NOMO-1 treated with dmso at 0.1 percent for 144 hours (cell line): ENCODE measurements around the gene EPG5.
"Not testable (repeated sequence)": the region's sequence is repeated elsewhere in the genome, so short reads cannot be mapped to it uniquely, and the experiment has no call there.

Experiments used
- DNase-seq: peaks from one replicate; lab custom pipeline; 2025; ENCODE audit not compliant: unreplicated experiment; lab: John Stamatoyannopoulos, UW

The EPG5 gene

DNA sequence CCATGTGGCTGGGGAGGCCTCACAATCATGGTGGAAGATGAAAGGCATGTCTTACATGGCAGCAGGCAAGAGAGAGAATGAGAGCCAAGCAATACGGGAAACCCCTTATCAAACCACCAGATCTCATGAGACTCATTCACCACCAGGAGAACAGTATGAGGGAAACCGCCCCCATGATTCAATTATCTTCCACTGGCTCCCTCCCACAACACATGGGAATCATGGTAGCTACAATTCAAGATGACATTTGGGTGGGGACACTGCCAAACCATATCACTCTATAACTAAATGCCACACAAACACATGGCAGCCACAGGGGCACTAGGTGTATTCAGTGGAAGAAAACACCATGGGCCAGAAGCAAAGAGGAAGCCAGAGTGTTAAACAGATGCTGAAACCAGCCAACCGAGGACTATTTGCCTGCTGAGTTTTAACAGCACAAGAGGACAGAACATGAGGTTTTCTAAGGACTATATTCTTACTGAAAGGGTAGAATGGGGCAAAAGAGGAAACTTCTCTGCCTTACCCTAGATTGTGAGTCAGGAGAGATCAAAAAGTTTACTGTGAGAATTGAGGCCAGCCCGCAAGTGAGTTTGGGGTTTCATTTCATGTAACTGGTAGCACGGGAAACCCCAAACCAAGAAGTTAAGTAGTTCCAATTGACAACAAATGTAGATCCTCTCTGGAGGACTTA, 92.5 kb downstream of the EPG5 start:
- DNase-seq = no peak

GRCh38 chr18:45871431-45872084, 95.6 kb downstream of the EPG5 start:
- DNase-seq = no peak

DNA sequence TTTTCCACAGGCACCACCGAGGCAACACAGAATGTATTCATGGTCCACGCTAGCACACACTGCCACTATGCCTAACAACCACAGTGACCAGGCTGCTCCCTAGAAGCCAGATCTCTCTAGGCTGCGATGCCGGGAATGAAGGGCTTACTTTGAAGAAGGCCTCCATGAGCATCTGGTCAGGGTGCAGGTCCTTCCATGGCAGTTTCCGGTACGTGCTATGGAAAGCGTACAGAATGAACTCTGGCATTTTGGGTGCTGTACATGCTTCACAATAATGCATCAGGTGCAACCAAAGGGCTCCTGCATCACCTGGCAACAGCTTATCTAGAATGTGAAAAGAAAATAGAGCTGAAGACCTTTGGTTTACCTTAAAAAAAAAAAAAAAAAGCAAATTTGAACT, 96.7 kb downstream of the EPG5 start:
- DNase-seq = no peak

DNA sequence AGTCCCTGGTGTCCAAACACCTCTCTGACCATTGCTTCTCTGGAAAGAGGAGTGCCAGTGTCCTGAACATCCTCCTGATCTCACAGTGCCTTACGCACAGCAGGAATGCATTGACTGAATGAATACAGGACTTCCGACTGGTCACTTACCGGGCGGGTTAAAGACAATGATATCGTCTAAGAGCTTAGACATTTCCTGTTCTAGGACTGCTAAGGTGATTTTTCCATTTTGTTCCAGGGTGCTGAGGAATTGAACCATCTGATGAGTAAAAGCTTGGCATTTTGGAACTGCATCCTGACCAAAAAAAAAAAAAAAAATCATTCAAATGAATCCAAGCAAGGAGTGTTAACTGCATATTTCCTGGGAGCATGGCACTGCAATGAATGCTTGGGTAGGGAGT, 101.7 kb downstream of the EPG5 start:
- DNase-seq = no peak

DNA sequence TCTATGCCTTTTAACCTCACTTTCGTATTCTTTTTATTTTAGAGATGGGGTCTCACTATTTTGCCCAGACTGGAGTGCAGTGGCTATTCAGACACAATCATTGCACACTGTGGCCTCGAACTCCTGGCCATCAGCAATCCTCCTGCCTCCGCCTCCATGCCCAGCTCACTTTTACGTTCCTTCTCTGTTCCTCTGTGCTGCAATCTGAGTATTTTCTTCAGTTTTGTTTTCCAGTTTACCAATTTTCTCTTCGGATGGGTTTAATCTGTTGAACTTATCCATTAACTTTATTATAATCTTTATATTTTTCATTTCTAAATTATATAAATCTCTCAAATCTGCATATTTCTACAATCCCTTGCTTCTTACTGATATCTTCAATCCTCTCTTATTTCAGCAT, 103.0 kb downstream of the EPG5 start:
- no peak for DNase-seq

GRCh38 chr18:45863469-45863868, 103.7 kb downstream of the EPG5 start:
- DNase-seq = no peak

DNA sequence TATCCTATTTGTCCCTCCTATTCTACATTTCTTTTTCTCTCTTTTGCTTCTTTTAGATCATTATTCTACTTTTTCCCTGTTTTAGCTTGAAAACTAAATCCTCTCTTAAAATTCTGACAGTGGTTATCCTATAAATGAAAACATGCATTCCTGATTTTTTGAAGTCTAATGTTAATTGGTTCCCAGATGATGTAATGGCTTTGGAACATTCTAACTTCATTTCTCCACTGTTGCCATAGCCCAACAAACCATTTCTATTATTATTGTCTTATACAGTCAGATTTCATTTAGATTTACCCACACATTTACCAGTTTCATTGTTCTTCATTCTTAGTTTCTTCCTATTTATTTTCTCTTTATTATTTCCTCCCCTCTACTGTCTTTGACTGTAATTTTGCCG, 105.2 kb downstream of the EPG5 start:
- DNase-seq = no peak

GRCh38 chr18:45860971-45861370, 106.2 kb downstream of the EPG5 start:
- DNase-seq = no peak

DNA sequence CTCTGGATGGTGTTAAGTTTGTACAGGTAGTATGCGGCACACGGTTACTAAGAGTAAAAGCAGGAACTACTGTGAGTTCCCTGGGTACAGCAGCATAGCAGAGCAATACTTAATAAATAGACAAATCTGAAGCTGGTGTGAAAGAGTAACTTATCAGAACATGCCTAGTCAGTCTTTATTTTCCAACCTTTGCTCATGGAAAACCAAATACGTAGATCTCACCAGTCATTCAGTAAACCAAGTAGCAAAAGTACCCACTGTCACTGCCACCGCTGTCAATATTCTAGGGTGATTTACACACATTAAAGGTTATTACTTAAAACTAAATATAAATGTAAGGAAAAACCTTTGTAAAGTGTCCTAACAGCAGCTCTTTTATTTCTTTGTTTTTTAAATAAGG, 106.6 kb downstream of the EPG5 start:
- DNase-seq = no peak

DNA sequence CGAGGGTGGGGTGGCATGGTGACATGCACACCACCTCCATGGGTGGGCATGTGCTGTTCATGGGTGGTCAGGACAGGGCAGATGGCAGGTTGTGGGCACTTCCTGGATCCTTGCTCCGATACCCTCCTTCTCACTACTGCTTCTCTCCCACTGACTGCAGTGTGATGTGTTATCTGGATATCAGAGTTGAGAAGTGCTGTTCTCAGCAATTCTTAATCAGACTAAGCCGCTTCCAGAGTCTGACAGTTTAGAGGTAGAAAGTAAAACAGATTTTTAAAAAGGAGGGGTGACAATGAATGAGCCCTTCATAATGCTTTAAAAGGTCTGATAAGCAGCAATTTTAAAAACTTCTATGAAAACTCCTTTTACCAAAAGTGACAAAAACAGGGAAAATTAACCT, 107.8 kb downstream of the EPG5 start:
- DNase-seq = no peak

DNA sequence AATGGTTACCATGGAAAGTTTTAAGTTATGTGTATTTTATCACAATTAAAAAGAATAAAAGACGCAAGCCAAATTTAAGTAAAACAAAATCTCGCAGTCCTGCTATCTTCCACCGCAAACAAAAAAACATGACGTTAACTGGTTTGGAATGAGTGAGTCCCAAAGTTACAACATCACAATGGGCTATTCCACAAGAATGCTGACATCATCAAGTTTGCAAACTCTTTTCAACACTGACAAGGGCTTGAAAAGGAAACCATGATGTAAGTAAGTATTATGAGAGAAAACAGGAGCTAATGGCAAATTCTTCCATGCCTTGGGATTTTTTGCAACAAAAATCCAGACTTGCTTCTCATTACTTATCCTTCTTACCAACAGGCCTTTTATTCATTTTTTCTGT, 110.6 kb downstream of the EPG5 start:
- DNase-seq = no peak

DNA sequence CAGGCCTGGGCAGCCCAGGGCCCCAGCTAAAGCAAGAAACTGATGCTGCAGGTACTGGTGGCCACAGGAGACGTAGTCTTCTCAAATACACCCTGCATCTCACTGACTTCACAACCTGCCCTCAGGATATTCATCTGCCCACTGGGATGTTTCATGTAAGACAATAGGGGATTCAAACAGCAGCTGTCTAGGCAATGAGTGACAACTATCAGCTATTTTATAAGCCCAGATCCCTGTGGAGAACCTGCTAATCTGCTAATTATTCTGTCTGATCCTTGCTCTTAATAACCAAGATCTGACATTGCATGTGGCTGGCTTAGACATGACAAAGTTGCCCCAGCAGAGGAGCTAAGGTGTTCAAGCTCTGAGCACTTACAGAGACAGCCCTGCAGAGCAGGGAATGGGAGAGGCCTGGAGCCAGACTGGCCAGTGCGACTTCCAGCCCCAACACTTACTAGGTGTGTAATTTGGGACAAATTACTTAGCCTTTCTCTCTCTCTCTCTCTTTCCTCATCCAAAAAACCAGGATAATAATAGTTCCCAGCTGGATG, 113.0 kb downstream of the EPG5 start:
- DNase-seq = no peak

DNA sequence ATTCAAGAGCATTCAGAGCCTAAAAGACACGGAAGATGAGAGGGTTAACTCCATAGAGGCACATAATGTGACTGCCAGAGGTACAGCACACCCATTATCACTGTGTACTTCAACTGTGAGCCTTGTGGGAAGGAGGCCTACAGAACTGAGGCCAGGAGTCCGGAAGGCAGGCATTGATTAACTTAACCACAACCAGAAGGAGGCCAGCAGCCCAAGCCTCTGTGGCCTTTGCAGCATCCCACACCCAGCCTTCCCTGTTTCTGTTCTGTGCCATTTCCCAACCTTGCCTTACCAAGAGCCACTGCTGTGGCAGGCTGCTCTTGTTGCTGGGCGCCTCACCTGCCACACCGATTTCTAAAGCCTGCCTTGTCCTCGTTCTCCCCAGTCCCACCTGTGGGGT, 114.5 kb downstream of the EPG5 start:
- no peak for DNase-seq

- no peak for DNase-seq
Observed at GRCh38 chr18:45851161-45851925, 115.8 kb downstream of the EPG5 start.

- DNase-seq = no peak
Observed at GRCh38 chr18:45850021-45850420, 117.1 kb downstream of the EPG5 start.

GRCh38 chr18:45849529-45849928, 117.6 kb downstream of the EPG5 start:
- no peak for DNase-seq

DNA sequence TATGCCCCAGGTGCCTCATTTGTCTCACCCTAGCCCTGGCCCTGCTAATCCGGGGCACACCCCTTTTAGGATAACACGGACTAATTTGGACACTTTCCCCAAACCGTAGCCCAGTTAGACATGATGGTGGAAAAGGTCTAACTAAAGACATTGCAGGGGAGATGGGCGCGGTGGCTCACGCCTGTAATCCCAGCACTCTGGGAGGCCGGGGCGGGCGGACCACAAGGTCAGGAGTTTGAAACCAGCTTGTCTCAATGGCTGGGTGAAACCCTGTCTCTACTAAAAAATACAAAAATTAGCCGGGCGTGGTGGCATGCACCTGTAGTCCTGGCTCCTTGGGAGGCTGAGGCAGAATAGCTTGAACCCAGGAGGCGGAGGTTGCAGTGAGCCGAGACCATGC, 118.5 kb downstream of the EPG5 start:
- not testable (repeated sequence) for DNase-seq

DNA sequence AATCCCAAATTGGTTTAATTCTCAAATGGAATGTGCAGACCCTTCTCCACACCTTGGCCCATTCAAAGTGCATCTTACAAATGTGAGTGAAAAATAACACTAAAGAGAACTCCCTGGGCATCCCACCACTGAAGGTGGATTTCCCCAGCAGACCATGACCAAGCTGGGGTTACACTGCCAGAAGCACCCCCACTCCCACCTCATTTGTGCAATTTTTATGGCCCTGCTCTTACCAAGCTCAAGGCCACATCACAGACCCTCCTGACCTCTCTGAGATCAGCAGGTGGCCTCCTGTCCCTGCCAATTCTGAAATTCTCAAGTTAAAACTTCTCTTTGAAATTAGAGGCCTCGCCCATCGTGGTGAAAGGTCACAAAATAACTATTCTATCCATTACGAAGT, 120.0 kb downstream of the EPG5 start:
- no peak for DNase-seq

DNA sequence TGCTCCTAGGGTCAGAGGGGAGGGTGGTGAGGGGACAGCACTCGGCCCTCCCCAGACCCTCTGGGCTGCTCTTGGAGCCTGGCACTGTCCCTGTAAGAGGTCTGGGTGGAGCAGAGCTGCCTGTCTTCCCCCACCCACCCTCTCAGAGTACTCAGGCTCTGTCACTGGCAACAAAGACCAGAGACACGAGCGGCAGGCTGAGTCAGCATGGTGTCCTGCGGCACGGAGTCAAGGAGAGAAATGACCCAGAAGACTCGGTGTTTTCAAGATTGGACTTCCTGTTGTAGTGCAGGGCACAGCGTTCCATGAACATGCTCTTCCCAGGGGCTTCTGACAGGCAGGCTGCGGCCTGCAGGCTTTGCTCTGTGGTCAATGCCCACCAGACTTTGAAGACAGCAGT, 121.7 kb downstream of the EPG5 start:
- DNase-seq = no peak

DNA sequence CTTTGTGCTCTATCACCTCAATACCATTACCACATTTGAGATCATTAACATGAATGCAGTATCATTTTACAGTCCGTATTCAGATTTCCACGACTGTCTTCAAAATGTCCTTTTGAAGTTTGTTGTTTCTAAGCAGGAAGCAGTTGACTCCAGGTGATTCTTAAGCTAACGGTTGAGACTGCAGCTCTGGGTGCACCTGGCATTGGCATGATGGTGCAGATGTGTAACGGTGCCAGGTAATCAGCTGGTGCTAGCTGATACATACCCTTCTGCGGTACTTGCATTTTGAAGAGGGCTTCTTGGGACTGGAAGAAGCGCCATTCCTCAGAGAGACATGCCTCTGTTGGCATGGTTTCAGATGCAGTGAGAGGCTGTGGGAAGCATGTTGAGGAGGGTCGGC, 122.2 kb downstream of the EPG5 start:
- no peak for DNase-seq

- DNase-seq = no peak
Observed at GRCh38 chr18:45843019-45843418, 124.1 kb downstream of the EPG5 start.
